Osteoblast (primary cell): ENCODE results near the gene ARHGEF1. TPM values are rescaled to one million over a fixed set of nuclear protein-coding genes. Genes with fewer than 3 reads are reported as not detected.

Experiments
- DNase-seq: peaks from one replicate; pipeline ENCODE4 v3.0.0; 2011; ENCODE audit warnings: low spot score, mixed read lengths; ENCODE audit not compliant: insufficient read length; ENCODE audit errors: missing footprints
- H2AFZ ChIP-seq: 2 replicates; pipeline ENCODE4 v1.6.0; 2011; ENCODE audit warnings: mild to moderate bottlenecking, low read length
- H3K27ac ChIP-seq: 2 replicates; pipeline ENCODE4 v1.5.1; 2011; ENCODE audit warnings: mild to moderate bottlenecking, low read depth, low read length, moderate library complexity
- H3K27me3 ChIP-seq: 2 replicates; pipeline ENCODE4 v1.6.0; 2012; ENCODE audit warnings: mild to moderate bottlenecking, control low read depth, inconsistent platforms, low read length, moderate library complexity; ENCODE audit not compliant: insufficient read depth
- H3K36me3 ChIP-seq: 2 replicates; pipeline ENCODE4 v1.5.1; 2011; ENCODE audit warnings: mild to moderate bottlenecking, low read length, control low read depth, moderate library complexity; ENCODE audit not compliant: insufficient read depth
- H3K4me1 ChIP-seq: 2 replicates; pipeline ENCODE4 v1.5.1; 2011; ENCODE audit warnings: mild to moderate bottlenecking, low read length, control low read depth, moderate library complexity; ENCODE audit not compliant: insufficient read depth
- H3K4me2 ChIP-seq: 2 replicates; pipeline ENCODE4 v1.6.0; 2011; ENCODE audit warnings: mild to moderate bottlenecking, low read length; ENCODE audit not compliant: insufficient read depth
- H3K4me3 ChIP-seq: fragments of 200-600 bp; sonication (generic); 3 replicates; pipeline ENCODE4 v1.5.1; 2012; ENCODE audit warnings: mild to moderate bottlenecking, low read length, inconsistent platforms; ENCODE audit not compliant: insufficient read depth
- H3K79me2 ChIP-seq: 2 replicates; pipeline ENCODE4 v1.6.0; 2012; ENCODE audit warnings: mild to moderate bottlenecking, low read length, control low read depth, inconsistent platforms; ENCODE audit not compliant: insufficient read depth
- H3K9me3 ChIP-seq: 2 replicates; pipeline ENCODE4 v1.5.1; 2011; ENCODE audit warnings: low read depth, low read length, control low read depth
- H4K20me1 ChIP-seq: 2 replicates; pipeline ENCODE4 v1.6.0; 2012; ENCODE audit warnings: mild to moderate bottlenecking, low read length, control low read depth; ENCODE audit not compliant: insufficient read depth
- total RNA-seq: library from RNA; depleted of rRNA; stranded (reverse); fragments of >200 nt; gene quantifications from 2 replicates; pipeline ENCODE4 v1.2.3, GENCODE V29; 2012
- TF ChIP-seq, protein P1 (sequence below): IDR thresholded peaks from 2 replicates; pipeline ENCODE4 v1.5.1; 2011; ENCODE audit warnings: mild to moderate bottlenecking, low read depth, low read length, moderate library complexity; ENCODE audit errors: extremely low read depth

The ARHGEF1 gene
- total RNA-seq, 1 donor: 31.8 TPM

DNA sequence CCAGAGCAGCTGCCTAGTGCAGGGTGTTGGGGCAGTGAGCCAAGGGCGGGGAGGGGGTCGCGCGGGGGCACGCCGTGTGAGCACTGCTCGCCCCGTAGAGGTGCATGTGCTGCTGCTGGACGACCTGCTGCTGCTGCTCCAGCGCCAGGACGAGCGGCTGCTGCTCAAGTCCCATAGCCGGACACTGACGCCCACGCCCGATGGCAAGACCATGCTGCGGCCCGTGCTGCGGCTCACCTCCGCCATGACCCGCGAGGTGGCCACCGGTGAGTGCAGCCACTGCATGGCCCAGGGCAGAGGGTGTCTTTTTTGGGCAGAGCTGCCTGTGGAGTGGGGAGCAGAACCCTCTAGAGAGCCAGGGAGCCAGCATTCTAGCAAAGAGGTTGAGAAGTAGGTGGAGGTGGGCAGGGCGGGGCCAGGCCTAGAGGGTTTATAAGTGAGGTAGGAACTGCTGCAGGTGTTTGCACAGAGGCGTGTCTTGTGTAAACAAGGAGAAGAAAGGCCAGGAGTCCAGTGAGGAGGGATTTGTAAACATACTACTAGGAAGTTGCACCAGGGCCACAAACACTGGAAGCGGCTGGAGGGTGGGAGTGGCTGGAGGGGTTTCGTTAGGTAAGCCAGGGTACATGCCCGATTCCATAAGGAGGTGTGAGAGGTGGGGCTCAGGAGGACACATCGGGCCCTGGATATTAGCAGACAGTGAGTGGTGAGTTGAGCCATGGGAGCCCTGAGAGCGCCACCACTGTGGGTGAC is 21.3 kb downstream of the ARHGEF1 start:
- Histone ChIP-seq H4K20me1 (peaks cover 8% of the 10 kb centered on the region), H3K9me3 (no peaks in the 10 kb centered on the region), H3K4me1 (no peaks in the 10 kb centered on the region), H3K4me2 (no peak overlapping the region), H3K79me2 (no peaks in the 10 kb centered on the region), H3K27me3 (no peaks in the 10 kb centered on the region), H3K4me3 (no peak overlapping the region), H2AFZ (no peak overlapping the region), H3K27ac (no peak overlapping the region), H3K36me3 (peaks cover 47% of the 10 kb centered on the region)
- DNase-seq: no peak
- TF ChIP-seq, protein P1, sequence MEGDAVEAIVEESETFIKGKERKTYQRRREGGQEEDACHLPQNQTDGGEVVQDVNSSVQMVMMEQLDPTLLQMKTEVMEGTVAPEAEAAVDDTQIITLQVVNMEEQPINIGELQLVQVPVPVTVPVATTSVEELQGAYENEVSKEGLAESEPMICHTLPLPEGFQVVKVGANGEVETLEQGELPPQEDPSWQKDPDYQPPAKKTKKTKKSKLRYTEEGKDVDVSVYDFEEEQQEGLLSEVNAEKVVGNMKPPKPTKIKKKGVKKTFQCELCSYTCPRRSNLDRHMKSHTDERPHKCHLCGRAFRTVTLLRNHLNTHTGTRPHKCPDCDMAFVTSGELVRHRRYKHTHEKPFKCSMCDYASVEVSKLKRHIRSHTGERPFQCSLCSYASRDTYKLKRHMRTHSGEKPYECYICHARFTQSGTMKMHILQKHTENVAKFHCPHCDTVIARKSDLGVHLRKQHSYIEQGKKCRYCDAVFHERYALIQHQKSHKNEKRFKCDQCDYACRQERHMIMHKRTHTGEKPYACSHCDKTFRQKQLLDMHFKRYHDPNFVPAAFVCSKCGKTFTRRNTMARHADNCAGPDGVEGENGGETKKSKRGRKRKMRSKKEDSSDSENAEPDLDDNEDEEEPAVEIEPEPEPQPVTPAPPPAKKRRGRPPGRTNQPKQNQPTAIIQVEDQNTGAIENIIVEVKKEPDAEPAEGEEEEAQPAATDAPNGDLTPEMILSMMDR: no peak

DNA sequence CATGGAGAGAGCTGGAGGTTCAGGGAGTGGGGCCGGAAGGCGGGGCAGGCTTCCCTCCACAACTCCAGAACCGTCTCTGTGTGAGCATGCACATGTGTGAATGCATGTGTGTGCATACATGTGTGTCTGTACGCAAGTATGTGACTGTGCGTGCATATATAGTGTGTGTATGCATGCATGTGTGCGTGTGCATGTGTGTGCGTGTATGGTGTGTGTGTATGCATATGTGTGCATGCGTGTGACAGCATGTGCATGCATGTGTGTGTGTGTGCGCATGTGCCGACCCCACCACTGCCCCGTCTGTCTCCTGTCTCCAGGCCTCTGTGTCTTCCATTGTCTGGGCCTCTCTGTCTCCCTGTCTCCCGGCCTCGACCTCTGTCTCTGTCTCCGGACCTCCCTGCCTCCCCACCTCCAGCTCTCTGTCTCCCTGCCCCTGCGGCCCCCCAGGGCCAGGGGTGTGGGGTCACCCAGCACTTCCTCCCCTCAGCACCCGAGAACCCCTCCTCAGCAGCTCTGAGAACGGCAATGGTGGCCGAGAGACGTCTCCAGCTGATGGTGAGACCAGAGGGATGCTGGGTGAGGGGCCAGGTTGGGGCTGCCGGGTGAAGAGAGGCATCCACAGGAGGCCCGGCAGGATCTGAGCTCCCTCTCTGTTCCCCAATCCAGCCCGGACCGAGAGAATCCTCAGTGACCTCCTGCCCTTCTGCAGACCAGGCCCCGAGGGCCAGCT is 22.5 kb downstream of the ARHGEF1 start:
- no peak overlapping the region for H3K27ac ChIP-seq
- no peak overlapping the region for H2AFZ ChIP-seq
- H3K4me3 ChIP-seq: no peak overlapping the region
- H3K79me2 ChIP-seq: no peaks in the 10 kb centered on the region
- peaks cover 3% of the 10 kb centered on the region for H3K27me3 ChIP-seq
- no peaks in the 10 kb centered on the region for H3K4me1 ChIP-seq
- peaks cover 38% of the 10 kb centered on the region for H3K36me3 ChIP-seq
- TF ChIP-seq, protein P1: no peak
- no peak for DNase-seq
- H3K9me3 ChIP-seq: no peaks in the 10 kb centered on the region
- H4K20me1 ChIP-seq: peaks cover 18% of the 10 kb centered on the region
- H3K4me2 ChIP-seq: no peak overlapping the region

DNA sequence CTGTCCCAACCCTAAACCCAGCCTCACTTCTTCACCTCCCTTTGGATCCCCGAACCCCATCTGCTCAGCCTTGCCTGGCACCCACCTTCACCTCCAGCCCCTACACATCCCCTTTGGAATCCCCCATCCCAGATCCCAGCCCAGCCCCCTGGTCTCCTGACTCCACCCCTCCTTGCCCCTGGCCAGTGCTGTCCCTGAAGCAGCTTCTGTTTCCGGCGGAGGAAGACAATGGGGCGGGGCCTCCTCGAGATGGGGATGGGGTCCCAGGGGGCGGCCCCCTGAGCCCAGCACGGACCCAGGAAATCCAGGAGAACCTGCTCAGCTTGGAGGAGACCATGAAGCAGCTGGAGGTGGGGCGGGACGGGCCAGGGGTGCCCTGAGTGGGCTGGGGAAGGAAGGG is 23.3 kb downstream of the ARHGEF1 start:
- no peak for DNase-seq
- Histone ChIP-seq H3K27me3 (peaks cover 12% of the 10 kb centered on the region), H3K9me3 (no peaks in the 10 kb centered on the region), H3K4me3 (no peak overlapping the region), H2AFZ (no peak overlapping the region), H3K4me2 (no peak overlapping the region), H3K36me3 (peaks cover 37% of the 10 kb centered on the region), H4K20me1 (peaks cover 26% of the 10 kb centered on the region), H3K4me1 (no peaks in the 10 kb centered on the region), H3K79me2 (no peaks in the 10 kb centered on the region), H3K27ac (no peak overlapping the region)
- TF ChIP-seq, protein P1: no peak
